ENCODE measurements around the gene FAM222A.
"Not testable (repeated sequence)": the region's sequence is repeated elsewhere in the genome, so short reads cannot be mapped to it uniquely, and the experiment has no call there.

DNA sequence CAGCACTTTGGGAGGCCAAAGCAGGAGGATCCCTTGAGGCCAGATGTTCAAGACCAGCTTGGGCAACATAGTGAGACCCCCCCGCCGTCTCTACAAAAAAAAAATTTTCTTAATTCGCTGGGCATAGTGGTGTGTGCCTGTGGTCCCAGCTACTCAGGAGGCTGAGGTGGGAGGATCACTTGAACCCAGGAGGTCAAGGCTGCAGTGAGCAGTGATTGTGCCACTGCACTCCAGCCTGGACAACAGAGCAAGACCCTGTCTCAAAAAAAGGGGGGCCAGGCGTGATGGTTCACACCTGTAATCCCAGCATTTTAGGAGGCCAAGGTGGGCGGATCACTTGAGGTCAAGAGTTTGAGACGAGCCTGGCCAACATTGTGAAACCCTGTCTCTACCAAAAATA is 19.0 kb upstream of the FAM222A start:
- TF ChIP-seq, protein P1, sequence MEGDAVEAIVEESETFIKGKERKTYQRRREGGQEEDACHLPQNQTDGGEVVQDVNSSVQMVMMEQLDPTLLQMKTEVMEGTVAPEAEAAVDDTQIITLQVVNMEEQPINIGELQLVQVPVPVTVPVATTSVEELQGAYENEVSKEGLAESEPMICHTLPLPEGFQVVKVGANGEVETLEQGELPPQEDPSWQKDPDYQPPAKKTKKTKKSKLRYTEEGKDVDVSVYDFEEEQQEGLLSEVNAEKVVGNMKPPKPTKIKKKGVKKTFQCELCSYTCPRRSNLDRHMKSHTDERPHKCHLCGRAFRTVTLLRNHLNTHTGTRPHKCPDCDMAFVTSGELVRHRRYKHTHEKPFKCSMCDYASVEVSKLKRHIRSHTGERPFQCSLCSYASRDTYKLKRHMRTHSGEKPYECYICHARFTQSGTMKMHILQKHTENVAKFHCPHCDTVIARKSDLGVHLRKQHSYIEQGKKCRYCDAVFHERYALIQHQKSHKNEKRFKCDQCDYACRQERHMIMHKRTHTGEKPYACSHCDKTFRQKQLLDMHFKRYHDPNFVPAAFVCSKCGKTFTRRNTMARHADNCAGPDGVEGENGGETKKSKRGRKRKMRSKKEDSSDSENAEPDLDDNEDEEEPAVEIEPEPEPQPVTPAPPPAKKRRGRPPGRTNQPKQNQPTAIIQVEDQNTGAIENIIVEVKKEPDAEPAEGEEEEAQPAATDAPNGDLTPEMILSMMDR (IDR thresholded peaks at IDR 0.05): not testable (repeated sequence)
- not testable (repeated sequence) for TF ChIP-seq POLR2A (IDR thresholded peaks at IDR 0.05); EP300 (IDR thresholded peaks at IDR 0.05; ENCODE audit: low read depth)
